Measurements from ENCODE around the gene C10orf95.
A peak's percentile ranks its signal among the peaks of the same experiment; 100 is the strongest.

C10orf95 gene

GRCh38 chr10:102433619-102434046 is 17.7 kb downstream of the C10orf95 start:
- no peak for DNase-seq

DNA sequence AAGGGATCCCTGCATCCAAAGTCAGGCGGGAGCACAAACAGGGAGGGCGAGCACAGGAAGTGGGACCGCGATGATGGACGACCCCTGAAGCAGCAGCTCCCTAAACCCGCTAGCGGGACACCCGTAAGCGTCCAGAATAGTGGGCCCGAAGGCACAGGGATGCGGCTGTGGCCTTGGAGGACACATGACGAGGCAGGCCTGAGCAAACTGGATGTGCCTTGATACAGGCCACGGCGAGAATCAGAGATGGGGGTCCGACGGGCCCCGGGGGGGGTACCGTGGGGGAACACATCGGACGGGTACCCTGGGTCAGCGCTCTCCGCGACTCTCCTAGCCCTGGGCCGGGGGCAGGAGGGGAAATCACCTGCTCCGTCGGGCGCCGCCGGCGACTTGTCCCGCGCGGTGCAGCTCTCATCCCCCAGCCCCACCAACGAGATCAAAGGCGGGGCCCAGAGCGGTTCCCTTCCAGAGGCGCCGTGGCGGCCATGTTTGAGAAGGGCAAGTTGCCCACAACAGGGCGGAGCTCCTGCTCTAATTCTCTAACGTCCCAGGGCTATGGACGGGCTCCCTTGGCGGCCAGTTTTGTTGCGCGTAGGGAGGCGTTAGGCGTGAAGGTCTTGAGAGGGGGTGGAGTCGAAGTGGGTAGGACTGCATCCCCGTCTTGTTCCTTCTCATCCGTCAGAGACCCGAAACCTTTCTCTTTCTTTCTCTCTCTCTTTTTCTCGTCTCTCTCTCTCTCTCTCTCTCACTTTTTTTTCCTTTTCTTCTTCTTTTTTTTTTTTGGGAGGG is 19.0 kb downstream of the C10orf95 start, which contains the start of gene CUEDC2:
Gene CUEDC2 (minus strand): TSS at position 413 of the 789 bp plus-strand sequence. CDS start 7,386 bp downstream, outside the sequence.
- DNase-seq: peak; percentile 97

DNA sequence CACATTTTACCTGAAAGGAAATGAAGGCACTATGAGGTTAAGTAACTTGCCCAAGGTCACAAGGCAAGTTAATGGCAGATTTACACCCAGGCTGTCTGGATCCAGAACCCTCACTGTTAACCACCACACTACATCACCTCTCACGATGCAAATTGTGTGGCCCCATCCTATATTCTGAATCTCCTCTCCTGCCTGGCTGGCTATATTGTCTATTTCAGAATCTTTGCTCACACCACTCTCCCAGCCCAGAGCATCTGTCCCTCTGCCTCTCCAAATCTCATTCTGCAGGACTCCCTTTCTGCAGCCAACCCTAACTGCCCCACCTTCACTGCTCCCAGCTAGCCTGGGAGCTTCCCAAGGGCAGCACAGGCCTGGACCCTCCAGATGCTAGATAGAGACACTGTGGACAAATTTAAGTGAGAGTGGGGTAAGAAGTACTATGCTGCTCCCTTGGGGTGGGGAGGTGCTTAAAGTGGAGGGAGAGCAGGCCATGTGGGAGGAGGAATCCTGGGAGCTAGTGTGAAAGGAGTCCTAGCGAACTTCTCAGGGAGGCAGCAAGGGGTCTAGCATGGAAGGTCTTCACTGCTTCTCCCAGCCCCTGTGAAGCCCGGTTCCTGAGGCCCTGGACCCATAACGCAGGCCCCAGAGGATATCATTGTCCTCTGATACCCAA is 19.8 kb downstream of the C10orf95 start:
- DNase-seq: no peak

DNA sequence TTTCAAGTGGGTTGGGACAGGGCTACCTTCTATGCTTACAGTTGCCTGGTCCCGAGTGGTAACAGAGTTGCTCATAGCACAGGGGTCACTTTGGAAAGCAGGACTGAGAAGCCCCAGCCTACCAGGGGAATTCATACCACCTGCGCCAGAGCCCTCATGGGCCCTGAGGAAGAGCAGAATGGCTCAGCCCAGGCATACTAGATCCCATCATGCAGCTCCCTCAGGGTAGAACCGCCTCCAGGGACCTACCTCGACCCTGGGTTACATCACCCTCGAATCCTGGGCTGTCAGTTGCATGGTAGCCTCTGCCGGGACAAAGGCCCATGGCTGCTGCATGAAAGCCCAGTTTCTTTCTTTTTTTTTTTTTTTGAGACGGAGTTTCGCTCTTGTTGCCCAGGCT is 21.9 kb downstream of the C10orf95 start:
- no peak for DNase-seq

GRCh38 chr10:102426803-102427287 is 24.5 kb downstream of the C10orf95 start:
- no peak for DNase-seq

GRCh38 chr10:102425444-102425843 is 25.9 kb downstream of the C10orf95 start:
- no peak for DNase-seq

- no peak for DNase-seq
These were observed 26.4 kb downstream of the C10orf95 start for GRCh38 chr10:102424916-102425315.

DNA sequence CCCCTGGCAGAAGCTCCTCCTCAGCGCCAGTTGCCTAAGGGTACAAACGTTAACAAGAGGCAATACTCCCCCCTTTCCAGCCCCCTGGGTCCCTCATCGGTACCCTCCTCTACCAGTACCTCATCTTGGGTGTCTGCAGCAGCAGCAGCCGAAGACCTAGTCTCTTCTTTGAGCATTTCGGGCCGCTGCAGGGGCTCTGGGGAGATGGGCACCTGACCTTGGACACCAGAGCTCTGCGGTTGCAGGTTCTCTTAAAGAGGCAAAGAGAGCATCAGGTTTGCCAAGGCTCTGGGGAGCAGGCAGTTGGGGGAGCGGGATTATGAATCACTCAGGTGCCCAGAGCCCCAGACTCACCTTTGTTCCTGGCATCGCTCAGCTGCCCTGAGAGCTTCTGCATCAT is 27.2 kb downstream of the C10orf95 start:
- no peak for DNase-seq

DNA sequence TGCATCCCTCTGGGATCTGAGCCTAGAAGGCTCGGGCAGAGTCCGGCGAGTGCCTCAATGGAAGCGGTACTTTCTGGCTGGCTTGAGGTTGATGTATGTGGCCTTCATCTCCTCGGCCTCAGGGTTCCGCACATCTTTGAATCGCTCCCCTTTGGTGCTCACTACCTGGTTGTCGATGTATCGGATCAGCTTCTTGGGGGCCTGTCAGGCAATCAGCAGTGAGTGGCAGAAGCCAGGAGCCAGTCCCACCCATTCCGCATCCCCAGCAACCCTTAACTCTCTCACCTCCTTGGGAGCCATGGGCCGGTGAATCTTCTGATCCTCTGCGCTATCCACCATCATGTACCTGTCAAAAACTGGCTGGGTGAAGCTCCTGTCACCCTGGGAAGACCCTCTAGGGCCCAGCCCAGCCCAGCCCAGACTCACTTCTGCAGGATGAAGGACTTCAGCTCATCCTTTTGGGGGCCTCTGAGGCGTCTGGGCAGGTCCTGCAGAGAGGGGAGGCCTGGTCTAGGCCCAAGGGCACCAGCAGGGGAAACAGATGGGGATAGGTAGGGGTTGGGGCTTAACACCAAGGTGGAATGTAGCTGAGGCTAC is 27.9 kb downstream of the C10orf95 start:
- no peak for DNase-seq

DNA sequence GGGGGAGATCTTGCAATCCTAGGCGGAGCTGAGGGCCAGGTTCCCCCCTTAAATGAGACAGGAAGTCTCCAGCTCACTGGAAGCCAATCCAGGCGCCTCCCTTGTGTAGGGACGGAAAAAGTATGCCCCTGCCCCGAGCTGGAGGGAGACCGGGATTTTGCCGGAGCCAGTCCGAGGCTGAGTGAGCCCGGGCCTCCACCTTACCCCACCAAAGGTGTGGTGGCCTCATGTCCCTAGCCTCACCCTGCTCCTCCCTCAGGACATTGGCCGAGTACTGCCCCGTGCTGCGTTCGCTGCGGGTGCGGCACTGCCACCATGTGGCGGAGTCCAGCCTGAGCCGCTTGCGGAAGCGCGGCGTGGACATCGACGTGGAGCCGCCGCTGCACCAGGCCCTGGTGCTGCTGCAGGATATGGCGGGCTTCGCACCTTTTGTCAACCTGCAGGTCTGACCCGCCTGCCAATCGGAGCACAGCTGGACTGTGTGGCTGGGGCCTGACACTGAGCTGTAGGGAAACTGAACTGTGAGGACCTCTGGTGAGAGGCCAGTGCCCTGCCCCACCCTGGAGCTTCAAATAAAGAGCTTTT is 28.7 kb downstream of the C10orf95 start:
- DNase-seq: peak; percentile 58

DNA sequence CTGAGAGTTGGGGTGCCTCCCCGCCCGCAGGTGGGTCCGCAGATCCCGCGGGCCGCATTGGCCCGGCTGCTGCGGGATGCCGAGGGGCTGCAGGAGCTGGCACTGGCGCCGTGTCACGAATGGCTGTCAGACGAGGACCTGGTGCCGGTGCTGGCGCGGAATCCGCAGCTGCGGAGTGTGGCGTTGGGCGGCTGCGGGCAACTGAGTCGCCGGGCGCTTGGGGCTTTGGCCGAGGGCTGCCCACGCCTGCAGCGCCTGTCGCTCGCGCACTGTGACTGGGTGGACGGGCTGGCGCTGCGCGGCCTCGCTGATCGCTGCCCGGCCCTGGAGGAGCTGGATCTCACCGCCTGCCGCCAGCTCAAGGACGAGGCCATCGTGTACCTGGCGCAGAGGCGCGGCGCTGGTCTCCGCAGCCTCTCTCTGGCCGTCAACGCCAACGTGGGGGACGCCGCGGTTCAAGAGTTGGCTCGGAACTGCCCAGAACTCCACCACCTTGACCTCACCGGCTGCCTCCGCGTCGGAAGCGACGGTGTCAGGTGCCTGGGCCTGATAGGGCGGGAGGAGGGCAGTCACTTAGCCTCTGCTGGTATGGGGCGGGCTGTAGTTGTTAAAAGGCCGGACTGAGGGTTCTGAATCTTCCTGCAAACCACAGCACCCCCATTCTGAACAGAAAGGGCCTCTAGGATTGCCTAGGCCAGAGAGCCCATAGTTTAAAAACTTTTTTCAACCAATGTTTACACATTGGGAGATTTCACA is 29.4 kb downstream of the C10orf95 start:
- peak; percentile 25 for DNase-seq

DNA sequence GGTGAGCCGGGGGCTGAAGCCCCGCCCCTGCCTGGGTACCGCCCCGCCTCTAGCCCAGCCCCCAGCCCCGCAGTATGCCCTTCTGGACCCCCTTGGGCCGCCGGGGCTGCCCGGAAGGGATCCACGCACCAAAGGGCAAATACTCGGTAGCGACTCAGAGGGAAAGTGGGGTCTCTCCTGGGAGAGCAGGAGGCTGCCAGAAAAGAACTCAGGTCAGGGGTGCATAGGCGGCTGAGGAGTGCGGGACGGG is 29.9 kb downstream of the C10orf95 start:
- DNase-seq: no peak

- peak; percentile 97 for DNase-seq
These were observed 30.4 kb downstream of the C10orf95 start, which contains the start of gene FBXL15 for GRCh38 chr10:102420714-102421506. TSS of gene FBXL15 (plus strand) at chr10:102420836. CDS start at chr10:102421130, 294 bp downstream.

- DNase-seq: no peak
These were observed 31.1 kb downstream of the C10orf95 start for GRCh38 chr10:102420181-102420713.

- peak; percentile 71 for DNase-seq
These were observed 31.8 kb downstream of the C10orf95 start for GRCh38 chr10:102419269-102420180.

GRCh38 chr10:102418622-102419268 is 32.6 kb downstream of the C10orf95 start, which contains the start of gene PSD:
TSS of gene PSD (minus strand) at chr10:102418785. CDS start at chr10:102417038, 1,747 bp downstream.
- DNase-seq: no peak

GRCh38 chr10:102416695-102417094 is 34.6 kb downstream of the C10orf95 start:
- no peak for DNase-seq

- DNase-seq: no peak
These were observed 35.1 kb downstream of the C10orf95 start for GRCh38 chr10:102416283-102416682.

DNA sequence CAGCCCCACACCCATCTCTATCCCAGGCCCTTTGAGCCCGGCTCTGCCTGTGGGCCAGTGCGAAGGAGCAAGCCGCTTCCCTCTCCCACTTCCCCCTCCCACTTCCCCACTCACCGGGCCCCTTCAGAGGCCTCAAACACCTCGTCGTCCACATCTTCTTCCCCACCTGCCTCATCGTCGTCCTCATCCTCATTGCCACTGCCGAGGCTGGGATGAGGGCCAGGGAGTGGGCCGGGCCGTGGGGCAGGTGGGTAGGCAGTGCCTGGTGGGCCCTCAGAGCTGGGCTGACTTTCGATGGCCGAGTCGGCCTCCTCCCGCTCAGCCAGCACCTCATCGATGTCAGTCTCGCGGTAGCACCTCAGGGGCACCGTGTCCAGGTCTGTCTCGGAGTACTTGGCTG is 36.6 kb downstream of the C10orf95 start:
- DNase-seq: no peak

All from CD4-positive, alpha-beta T cell treated with Interleukin-21 for 1 hour (primary cell).